OCI-LY7 (cell line): ENCODE measurements around the gene RAMAC. TPM values are rescaled to one million over a fixed set of nuclear protein-coding genes. Genes with fewer than 3 reads are reported as not detected.

Experiments used
- BruUV-seq: library from RNA; stranded (reverse); fragments of 400-500 nt; replicated peaks from 2 replicates; lab custom pipeline; 2021; lab: Mats Ljungman, UMichigan
- CTCF ChIA-PET: fragments of 300-600 bp; sonication (Branson Sonifier 250); formaldehyde crosslinking; loops from one replicate; lab custom pipeline; 2022; ENCODE audit warnings: antibody characterized with exemption; ENCODE audit not compliant: unreplicated experiment; lab: Charles Lee
- POLR2A ChIA-PET: fragments of 300-600 bp; sonication (Branson Sonifier 250); formaldehyde crosslinking; loops from one replicate; lab custom pipeline; 2022; ENCODE audit warnings: antibody characterized with exemption; lab: Charles Lee
- DNase-seq: peaks from one replicate; pipeline ENCODE4 v3.0.0-alpha.2; 2015; ENCODE audit warnings: low spot score
- H2AFZ ChIP-seq: fragments of 200-600 bp; sonication (generic), shearing (Covaris generic); 2 replicates; pipeline ENCODE4 v1.6.1; 2014; ENCODE audit warnings: mild to moderate bottlenecking, antibody characterized with exemption, low read length, moderate library complexity
- H3K27ac ChIP-seq: fragments of 200-600 bp; sonication (generic); 2 replicates; pipeline ENCODE4 v1.5.1; 2014; ENCODE audit warnings: mixed run types, low read depth, mild to moderate bottlenecking, moderate library complexity, low read length, inconsistent platforms; ENCODE audit not compliant: poor library complexity, severe bottlenecking
- H3K36me3 ChIP-seq: fragments of 200-600 bp; sonication (generic); 2 replicates; pipeline ENCODE4 v1.6.1; 2014; ENCODE audit warnings: mild to moderate bottlenecking, antibody characterized with exemption, low read length, moderate library complexity, mixed read lengths; ENCODE audit not compliant: insufficient read depth
- H3K4me1 ChIP-seq: fragments of 200-600 bp; sonication (generic); 2 replicates; pipeline ENCODE4 v1.5.1; 2014; ENCODE audit warnings: mild to moderate bottlenecking, low read length; ENCODE audit not compliant: insufficient read depth, poor library complexity, severe bottlenecking
- H3K4me2 ChIP-seq: fragments of 200-600 bp; sonication (generic); 2 replicates; pipeline ENCODE4 v1.6.1; 2014; ENCODE audit warnings: mild to moderate bottlenecking, low read length
- H3K4me3 ChIP-seq: fragments of 200-600 bp; sonication (generic); 2 replicates; pipeline ENCODE4 v1.5.1; 2014; ENCODE audit warnings: mild to moderate bottlenecking, low read depth, low read length; ENCODE audit not compliant: poor library complexity, severe bottlenecking
- H3K79me2 ChIP-seq: fragments of 200-600 bp; sonication (generic); 2 replicates; pipeline ENCODE4 v1.6.1; 2016; ENCODE audit warnings: low read depth, mild to moderate bottlenecking, low read length, moderate library complexity, mixed read lengths; ENCODE audit not compliant: insufficient read depth
- H3K9me2 ChIP-seq: fragments of 200-600 bp; sonication (generic); 2 replicates; pipeline ENCODE4 v1.6.1; 2016; ENCODE audit warnings: mild to moderate bottlenecking, low read length, mixed read lengths; ENCODE audit not compliant: insufficient read depth
- H3K9me3 ChIP-seq: fragments of 200-600 bp; sonication (generic); 2 replicates; pipeline ENCODE4 v1.6.1; 2014; ENCODE audit warnings: mild to moderate bottlenecking, mixed run types, low read length, mixed read lengths
- H4K20me1 ChIP-seq: fragments of 200-600 bp; sonication (generic); 2 replicates; pipeline ENCODE4 v1.6.1; 2014; ENCODE audit warnings: mild to moderate bottlenecking, antibody characterized with exemption, low read length, moderate library complexity, mixed read lengths; ENCODE audit not compliant: insufficient read depth
- CTCF ChIP-seq: fragments of 200-600 bp; sonication (generic); conservative IDR thresholded peaks from 2 replicates; pipeline ENCODE4 v1.5.1; 2014; ENCODE audit warnings: mild to moderate bottlenecking, antibody characterized with exemption, low read length, moderate library complexity, mixed read lengths
- EZH2phosphoT487 ChIP-seq: fragments of 200-600 bp; sonication (generic); IDR thresholded peaks from 2 replicates; pipeline ENCODE4 v1.6.1; 2018; ENCODE audit warnings: low read depth, borderline replicate concordance, mild to moderate bottlenecking, mixed run types, antibody characterized with exemption, low read length, moderate library complexity, mixed read lengths
- intact Hi-C: fragments of 100-400 bp; cut with micrococcal nuclease; formaldehyde crosslinking; loops from one replicate; pipeline ENCODE4 v1.10.0; 2022; ENCODE audit not compliant: unreplicated experiment
- total RNA-seq, 2 experiments: library from RNA; depleted of rRNA in 1 of 2; stranded (reverse); fragments of >200 nt in 1 of 2; shearing (Covaris generic) in 1 of 2; gene quantifications; 2 replicates each; pipeline ENCODE4 v1.2.3, GENCODE V29; 2014 to 2022

Gene RAMAC
- total RNA-seq, 2 experiments from 2014 or later = 24.0 to 28.1 TPM

- Histone ChIP-seq H2AFZ (no peak overlapping the region), H3K4me1 (no peaks in the 10 kb centered on the region), H3K9me2 (no peaks in the 10 kb centered on the region), H3K27ac (no peak overlapping the region), H3K4me2 (no peak overlapping the region), H3K36me3 (no peaks in the 10 kb centered on the region), H3K79me2 (no peaks in the 10 kb centered on the region), H3K4me3 (no peak overlapping the region), H3K9me3 (no peaks in the 10 kb centered on the region), H4K20me1 (no peaks in the 10 kb centered on the region)
- DNase-seq = no peak
- POLR2A ChIA-PET = no interaction called here
- intact Hi-C loops = no loop called here
- TF ChIP-seq CTCF (no peak), EZH2phosphoT487 (no peak)
- BruUV-seq = no TSS peak
- CTCF ChIA-PET = no interaction called here
Measured at GRCh38 chr15:82964890-82965289, 21.1 kb upstream of the RAMAC start.

GRCh38 chr15:82966671-82967071, 19.3 kb upstream of the RAMAC start:
- H3K4me3 ChIP-seq = no peak overlapping the region
- no peaks in the 10 kb centered on the region for H3K4me1 ChIP-seq
- no peak overlapping the region for H3K4me2 ChIP-seq
- H3K79me2 ChIP-seq = no peaks in the 10 kb centered on the region
- DNase-seq = no peak
- H3K9me3 ChIP-seq = no peaks in the 10 kb centered on the region
- no peak overlapping the region for H3K27ac ChIP-seq
- ChIA-PET POLR2A (no interaction called here), CTCF (no interaction called here)
- no peak overlapping the region for H2AFZ ChIP-seq
- intact Hi-C loops = no loop called here
- BruUV-seq = no TSS peak
- H3K9me2 ChIP-seq = no peaks in the 10 kb centered on the region
- no peaks in the 10 kb centered on the region for H4K20me1 ChIP-seq
- TF ChIP-seq CTCF (no peak), EZH2phosphoT487 (no peak)
- no peaks in the 10 kb centered on the region for H3K36me3 ChIP-seq

- no TSS peak for BruUV-seq
- Histone ChIP-seq H3K36me3 (no peaks in the 10 kb centered on the region), H2AFZ (no peak overlapping the region), H3K4me1 (no peaks in the 10 kb centered on the region), H3K79me2 (no peaks in the 10 kb centered on the region), H4K20me1 (no peaks in the 10 kb centered on the region), H3K4me2 (no peak overlapping the region), H3K4me3 (no peak overlapping the region), H3K9me2 (no peaks in the 10 kb centered on the region), H3K27ac (no peak overlapping the region), H3K9me3 (no peaks in the 10 kb centered on the region)
- POLR2A ChIA-PET = interaction anchor here (0.6 kb wide), 2 partner anchors 157 to 250 kb away, joined by 3 to 4 read pairs; no protein-coding TSS in a partner anchor
- no peak for TF ChIP-seq CTCF
- no peak for TF ChIP-seq EZH2phosphoT487
- intact Hi-C loops = no loop called here
- no peak for DNase-seq
- CTCF ChIA-PET = no interaction called here
Measured at GRCh38 chr15:82968066-82968465, 17.9 kb upstream of the RAMAC start.
